ENCODE results near the gene ANKRD39. TPM values are rescaled to one million over a fixed set of nuclear protein-coding genes. Genes with fewer than 3 reads are reported as not detected.
A peak's percentile ranks its signal among the peaks of the same experiment; 100 is the strongest.
"Not testable (repeated sequence)": the region's sequence is repeated elsewhere in the genome, so short reads cannot be mapped to it uniquely, and the experiment has no call there.

ANKRD39 gene
- total RNA-seq, 2 experiments from 2014 or later, result 22.6 TPM

GRCh38 chr2:96891591-96892333 is 33.9 kb upstream of the ANKRD39 start:
- ATAC-seq (peak; percentile 56), DNase-seq (no peak)
- Mint-ChIP-seq H3K27me3 (no peaks in the 10 kb centered on the region), H3K4me1 (ENCODE audit: low read depth) (peaks cover 37% of the 10 kb centered on the region), H3K9me3 (no peaks in the 10 kb centered on the region), H3K36me3 (ENCODE audit: low read depth) (no peaks in the 10 kb centered on the region), H3K4me3 (no peak overlapping the region), H3K27ac (no peak overlapping the region)
- ChIA-PET CTCF (interaction anchor here (1.0 to 1.9 kb wide), 3 partner anchors 20 to 59 kb away, joined by 3 to 7 read pairs (median 3); no protein-coding TSS in a partner anchor), POLR2A (no interaction called here)
- no peak for TF ChIP-seq CTCF (IDR thresholded peaks at IDR 0.05)
- intact Hi-C loops (cut with micrococcal nuclease), result no loop called here

GRCh38 chr2:96890726-96891385 is 33.0 kb upstream of the ANKRD39 start:
- POLR2A ChIA-PET, result no interaction called here
- H3K27ac Mint-ChIP-seq, result no peak overlapping the region
- ATAC-seq, result no peak
- no peaks in the 10 kb centered on the region for H3K27me3 Mint-ChIP-seq
- no peaks in the 10 kb centered on the region for H3K36me3 Mint-ChIP-seq (ENCODE audit: low read depth)
- H3K9me3 Mint-ChIP-seq, result no peaks in the 10 kb centered on the region
- TF ChIP-seq CTCF (IDR thresholded peaks at IDR 0.05), result no peak
- no peak for DNase-seq
- intact Hi-C loops (cut with micrococcal nuclease), result no loop called here
- CTCF ChIA-PET, result interaction anchor here (0.6 to 1.9 kb wide), 3 partner anchors 21 to 62 kb away, joined by 3 to 7 read pairs (median 3); no protein-coding TSS in a partner anchor
- H3K4me3 Mint-ChIP-seq, result no peak overlapping the region
- H3K4me1 Mint-ChIP-seq (ENCODE audit: low read depth), result peaks cover 30% of the 10 kb centered on the region

- no peaks in the 10 kb centered on the region for H3K27me3 Mint-ChIP-seq
- H3K4me3 Mint-ChIP-seq, result no peak overlapping the region
- peaks cover 26% of the 10 kb centered on the region for H3K4me1 Mint-ChIP-seq (ENCODE audit: low read depth)
- CTCF ChIA-PET, result interaction anchor here (1.8 to 1.9 kb wide), 2 partner anchors 33 to 61 kb away, joined by 4 to 7 read pairs; partner anchors contain the start of gene ANKRD39
- ATAC-seq, result no peak
- no peaks in the 10 kb centered on the region for H3K36me3 Mint-ChIP-seq (ENCODE audit: low read depth)
- POLR2A ChIA-PET, result no interaction called here
- no peak overlapping the region for H3K27ac Mint-ChIP-seq
- DNase-seq, result no peak
- TF ChIP-seq CTCF (IDR thresholded peaks at IDR 0.05), result no peak
- H3K9me3 Mint-ChIP-seq, result no peaks in the 10 kb centered on the region
- intact Hi-C loops (cut with micrococcal nuclease), result no loop called here
Measured at GRCh38 chr2:96890252-96890651, 32.4 kb upstream of the ANKRD39 start.

- intact Hi-C loops (cut with micrococcal nuclease); ATAC-seq; H3K4me3 Mint-ChIP-seq; H3K27ac Mint-ChIP-seq; H3K27me3 Mint-ChIP-seq; DNase-seq; H3K9me3 Mint-ChIP-seq; H3K36me3 Mint-ChIP-seq (ENCODE audit: low read depth): not testable (repeated sequence)
- CTCF ChIA-PET, result interaction anchor here (1.8 kb wide), 1 partner anchor 32 kb away, joined by 4 read pairs; the partner anchor contains the start of gene ANKRD39
- H3K4me1 Mint-ChIP-seq (ENCODE audit: low read depth), result peaks cover 21% of the 10 kb centered on the region
- POLR2A ChIA-PET, result interaction anchor here (0.9 kb wide), 1 partner anchor 30 kb away, joined by 3 read pairs; no protein-coding TSS in a partner anchor
Measured at GRCh38 chr2:96889502-96889901, 31.7 kb upstream of the ANKRD39 start.

GRCh38 chr2:96888072-96889011 is 30.5 kb upstream of the ANKRD39 start:
- Mint-ChIP-seq H3K9me3 (no peaks in the 10 kb centered on the region), H3K27ac (no peak overlapping the region), H3K36me3 (ENCODE audit: low read depth) (no peaks in the 10 kb centered on the region), H3K4me3 (no peak overlapping the region), H3K4me1 (ENCODE audit: low read depth) (peaks cover 21% of the 10 kb centered on the region), H3K27me3 (no peaks in the 10 kb centered on the region)
- no peak for TF ChIP-seq CTCF (IDR thresholded peaks at IDR 0.05)
- ChIA-PET POLR2A (interaction anchor here (0.9 kb wide), 1 partner anchor 29 kb away, joined by 3 read pairs; no protein-coding TSS in a partner anchor), CTCF (interaction anchor here (1.4 to 1.8 kb wide), 2 partner anchors 17 to 31 kb away, joined by 3 to 4 read pairs; partner anchors contain the start of gene ANKRD39)
- ATAC-seq, result no peak
- no peak for DNase-seq
- intact Hi-C loops (cut with micrococcal nuclease), result no loop called here
